Activated naive CD4-positive, alpha-beta T cell treated with anti-CD3 and anti-CD28 coated beads, Interleukin-2, amount 50 U/mL, for 72 hours (primary cell): ENCODE results near the gene AKNA. TPM values are rescaled to one million over a fixed set of nuclear protein-coding genes. Genes with fewer than 3 reads are reported as not detected.
"Not testable (repeated sequence)": the region's sequence is repeated elsewhere in the genome, so short reads cannot be mapped to it uniquely, and the experiment has no call there.

Experiments
- ATAC-seq, 2 donors: fragments of 150-1000 bp; cut with Tn5 transposase; 2 replicates each; pipeline ENCODE4 v1.10.0; 2021; ENCODE audit warnings: mild to moderate bottlenecking in 2 of 2, moderate library complexity in 2 of 2
- DNase-seq, 2 donors: peaks; one replicate each; pipeline ENCODE4 v3.0.0; 2021 to 2022; ENCODE audit warnings: low spot score in 2 of 2
- H3K27ac Mint-ChIP-seq, 2 donors: one replicate each; pipeline ENCODE4 v1.8.0; 2022; ENCODE audit warnings: mild to moderate bottlenecking in 2 of 2, mixed read lengths in 2 of 2
- H3K36me3 Mint-ChIP-seq, 2 donors: one replicate each; pipeline ENCODE4 v1.8.0; 2022; ENCODE audit warnings: mixed read lengths in 2 of 2
- H3K9me3 Mint-ChIP-seq, 2 donors: one replicate each; pipeline ENCODE4 v1.8.0; 2022; ENCODE audit warnings: mixed read lengths in 2 of 2
- total RNA-seq, 2 donors: library from RNA; stranded (reverse); gene quantifications; one replicate each; pipeline ENCODE4 v1.2.3, GENCODE V29; 2022

Gene AKNA
- total RNA-seq, 2 donors from 2014 or later: 165 to 174 TPM

GRCh38 chr9:114344188-114344566 is 43.6 kb downstream of the AKNA start:
- H3K9me3 Mint-ChIP-seq: no peaks in the 10 kb centered on the region
- peak overlapping the region in 1 of 2 donors; percentile 91 for H3K27ac Mint-ChIP-seq
- peaks cover 37 to 39% of the 10 kb centered on the region in 2 donors for H3K36me3 Mint-ChIP-seq
- no peak for ATAC-seq
- DNase-seq: no peak

- ATAC-seq (no peak), DNase-seq (no peak)
- Mint-ChIP-seq H3K36me3 (peaks cover 34 to 40% of the 10 kb centered on the region in 2 donors), H3K27ac (peak overlapping the region; percentile 37 to 91), H3K9me3 (no peaks in the 10 kb centered on the region)
Observed at GRCh38 chr9:114343471-114344187, 44.2 kb downstream of the AKNA start.

GRCh38 chr9:114342755-114343440 is 44.9 kb downstream of the AKNA start:
- ATAC-seq: no peak
- H3K9me3 Mint-ChIP-seq: no peaks in the 10 kb centered on the region
- DNase-seq: no peak
- H3K36me3 Mint-ChIP-seq: peaks cover 31 to 33% of the 10 kb centered on the region in 2 donors
- peak overlapping the region; percentile 60 to 91 for H3K27ac Mint-ChIP-seq

- Mint-ChIP-seq H3K9me3 (no peaks in the 10 kb centered on the region), H3K27ac (peak overlapping the region; percentile 83 to 91), H3K36me3 (peaks cover 32 to 36% of the 10 kb centered on the region in 2 donors)
- no peak for ATAC-seq
- no peak for DNase-seq
Observed at GRCh38 chr9:114341991-114342390, 45.8 kb downstream of the AKNA start.

GRCh38 chr9:114341152-114341830 is 46.5 kb downstream of the AKNA start:
- Mint-ChIP-seq H3K27ac (peak overlapping the region; percentile 46 to 83), H3K36me3 (peaks cover 26 to 39% of the 10 kb centered on the region in 2 donors), H3K9me3 (no peaks in the 10 kb centered on the region)
- ATAC-seq (no peak), DNase-seq (no peak)

GRCh38 chr9:114339130-114339908 is 48.5 kb downstream of the AKNA start:
- Mint-ChIP-seq H3K9me3 (peaks cover 0 to 5% of the 10 kb centered on the region in 2 donors), H3K36me3 (peaks cover 35 to 38% of the 10 kb centered on the region in 2 donors), H3K27ac (peak overlapping the region in 1 of 2 donors; percentile 83)
- DNase-seq: peak in 1 of 2 donors; percentile 62
- ATAC-seq: peak; percentile 58 to 64

- H3K36me3 Mint-ChIP-seq: peaks cover 28 to 29% of the 10 kb centered on the region in 2 donors
- peak overlapping the region; percentile 55 to 83 for H3K27ac Mint-ChIP-seq
- no peak for DNase-seq
- no peak for ATAC-seq
- H3K9me3 Mint-ChIP-seq: peaks cover 0 to 5% of the 10 kb centered on the region in 2 donors
Observed at GRCh38 chr9:114338187-114338586, 49.6 kb downstream of the AKNA start.

- Mint-ChIP-seq H3K36me3 (peaks cover 24 to 28% of the 10 kb centered on the region in 2 donors), H3K27ac (peak overlapping the region; percentile 65 to 73), H3K9me3 (peaks cover 0 to 5% of the 10 kb centered on the region in 2 donors)
- DNase-seq (no peak), ATAC-seq (no peak)
Observed at GRCh38 chr9:114336699-114337395, 50.9 kb downstream of the AKNA start.

- DNase-seq (no peak), ATAC-seq (no peak)
- Mint-ChIP-seq H3K36me3 (peaks cover 21 to 24% of the 10 kb centered on the region in 2 donors), H3K27ac (peak overlapping the region in 1 of 2 donors; percentile 73), H3K9me3 (peaks cover 0 to 5% of the 10 kb centered on the region in 2 donors)
Observed at GRCh38 chr9:114336157-114336556, 51.6 kb downstream of the AKNA start.

- Mint-ChIP-seq H3K9me3 (peaks cover 0 to 5% of the 10 kb centered on the region in 2 donors), H3K36me3 (peaks cover 19 to 24% of the 10 kb centered on the region in 2 donors), H3K27ac (peak overlapping the region in 1 of 2 donors; percentile 73)
- no peak for DNase-seq
- no peak for ATAC-seq
Observed at GRCh38 chr9:114335745-114336144, 52.0 kb downstream of the AKNA start.

GRCh38 chr9:114334490-114334889 is 53.3 kb downstream of the AKNA start:
- Mint-ChIP-seq H3K36me3 (peaks cover 17 to 24% of the 10 kb centered on the region in 2 donors), H3K27ac (peak overlapping the region; percentile 77 to 96), H3K9me3 (peaks cover 0 to 5% of the 10 kb centered on the region in 2 donors)
- ATAC-seq: no peak
- DNase-seq: no peak

GRCh38 chr9:114333718-114334117 is 54.1 kb downstream of the AKNA start:
- not testable (repeated sequence) for ATAC-seq, DNase-seq, H3K9me3 Mint-ChIP-seq
- Mint-ChIP-seq H3K36me3 (peaks cover 9 to 24% of the 10 kb centered on the region in 2 donors), H3K27ac (peak overlapping the region in 1 of 2 donors; percentile 77)

- Mint-ChIP-seq H3K36me3 (peaks cover 9 to 18% of the 10 kb centered on the region in 2 donors), H3K27ac (peak overlapping the region; percentile 59 to 70)
- not testable (repeated sequence) for DNase-seq, H3K9me3 Mint-ChIP-seq
- peak in 1 of 2 donors; percentile 12 for ATAC-seq
Observed at GRCh38 chr9:114332474-114333040, 55.2 kb downstream of the AKNA start.

- not testable (repeated sequence) for DNase-seq, H3K9me3 Mint-ChIP-seq
- peaks cover 9 to 10% of the 10 kb centered on the region in 2 donors for H3K36me3 Mint-ChIP-seq
- ATAC-seq: peak in 1 of 2 donors; percentile 9
- peak overlapping the region; percentile 22 to 70 for H3K27ac Mint-ChIP-seq
Observed at GRCh38 chr9:114331229-114332195, 56.3 kb downstream of the AKNA start.
